Mesenchymal stem cell (in vitro differentiated cells and primary cell): ENCODE data around the gene PAX6.

Source experiments
- DNase-seq: peaks from one replicate; pipeline ENCODE4 v3.0.0-alpha.2; 2013
- H2AFZ ChIP-seq: one replicate; pipeline ENCODE4 v1.6.1; 2013; ENCODE audit warnings: low read depth, mild to moderate bottlenecking, control low read depth, inconsistent platforms, low read length, moderate library complexity
- H2AK5ac ChIP-seq: 2 replicates; pipeline ENCODE4 v1.6.1; 2013; ENCODE audit warnings: low read length, moderate library complexity, mild to moderate bottlenecking, inconsistent platforms; ENCODE audit not compliant: severe bottlenecking
- H2BK120ac ChIP-seq: one replicate; pipeline ENCODE4 v1.6.1; 2013; ENCODE audit warnings: low read depth, mild to moderate bottlenecking, inconsistent platforms, low read length, moderate library complexity
- H2BK12ac ChIP-seq, 2 experiments: one replicate each; pipeline ENCODE4 v1.6.1; 2013; ENCODE audit warnings: inconsistent platforms in 2 of 2, low read length in 2 of 2, mild to moderate bottlenecking in 2 of 2, moderate library complexity in 2 of 2, control low read depth in 1 of 2
- H2BK15ac ChIP-seq: one replicate; pipeline ENCODE4 v1.6.1; 2013; ENCODE audit warnings: mild to moderate bottlenecking, low read depth, inconsistent platforms; ENCODE audit not compliant: poor library complexity, severe bottlenecking
- H2BK5ac ChIP-seq: 2 replicates; pipeline ENCODE4 v1.6.1; 2013; ENCODE audit warnings: low read depth, mild to moderate bottlenecking, low read length, control low read depth, inconsistent platforms; ENCODE audit not compliant: poor library complexity, severe bottlenecking
- H3K14ac ChIP-seq, 2 experiments: one replicate each; pipeline ENCODE4 v1.6.1; 2013; ENCODE audit warnings: inconsistent platforms in 2 of 2, low read length in 2 of 2, control low read depth in 1 of 2, mild to moderate bottlenecking in 1 of 2, moderate library complexity in 1 of 2
- H3K18ac ChIP-seq, 2 experiments: one replicate each; pipeline ENCODE4 v1.6.1; 2013; ENCODE audit warnings: inconsistent platforms in 2 of 2, low read length in 2 of 2, control low read depth in 1 of 2, low read depth in 1 of 2, mild to moderate bottlenecking in 1 of 2
- H3K23ac ChIP-seq, 2 experiments: one replicate each; pipeline ENCODE4 v1.6.1; 2013; ENCODE audit warnings: inconsistent platforms in 2 of 2, low read length in 2 of 2, mild to moderate bottlenecking in 2 of 2, moderate library complexity in 2 of 2, control low read depth in 1 of 2
- H3K27ac ChIP-seq: 2 replicates; pipeline ENCODE4 v1.5.1; 2013; ENCODE audit warnings: mild to moderate bottlenecking, moderate library complexity, low read length, control low read depth, inconsistent platforms; ENCODE audit not compliant: poor library complexity, severe bottlenecking
- H3K27me3 ChIP-seq, 2 experiments: 2 replicates each; pipeline versions ENCODE4 v1.6.1 to v1.7.0; 2013; ENCODE audit warnings: low read length in 2 of 2, mild to moderate bottlenecking in 2 of 2, moderate library complexity in 2 of 2, control low read depth in 1 of 2, inconsistent platforms in 1 of 2; ENCODE audit not compliant: control insufficient read depth in 1 of 2, insufficient read depth in 1 of 2
- H3K36me3 ChIP-seq, 2 experiments: 2 replicates each; pipeline versions ENCODE4 v1.6.1 to v1.7.0; 2013; ENCODE audit warnings: low read length in 2 of 2, control low read depth in 1 of 2, inconsistent platforms in 1 of 2, low read depth in 1 of 2, mild to moderate bottlenecking in 1 of 2; ENCODE audit not compliant: insufficient read depth in 2 of 2, control insufficient read depth in 1 of 2
- H3K4ac ChIP-seq, 2 experiments: one replicate each; pipeline ENCODE4 v1.6.1; 2013; ENCODE audit warnings: inconsistent platforms in 2 of 2, low read length in 2 of 2, mild to moderate bottlenecking in 2 of 2, moderate library complexity in 2 of 2, control low read depth in 1 of 2, low read depth in 1 of 2
- H3K4me1 ChIP-seq: 2 replicates; pipeline ENCODE4 v1.6.1; 2013; ENCODE audit warnings: low read depth, low read length, control low read depth; ENCODE audit not compliant: control insufficient read depth, insufficient read depth
- H3K4me2 ChIP-seq: 2 replicates; pipeline ENCODE4 v1.6.1; 2013; ENCODE audit warnings: low read length, mild to moderate bottlenecking, inconsistent platforms; ENCODE audit not compliant: poor library complexity, severe bottlenecking
- H3K4me3 ChIP-seq, 2 experiments: 2 replicates each; pipeline versions ENCODE4 v1.5.1 to v1.7.0; 2013; ENCODE audit warnings: low read length in 2 of 2, mild to moderate bottlenecking in 2 of 2, control low read depth in 1 of 2, low read depth in 1 of 2; ENCODE audit not compliant: insufficient read depth in 1 of 2
- H3K79me1 ChIP-seq: replicated peaks from 2 replicates; pipeline ENCODE4 v1.6.1; 2013; ENCODE audit warnings: mild to moderate bottlenecking, control low read depth, low read length, inconsistent platforms; ENCODE audit not compliant: poor library complexity, severe bottlenecking
- H3K9ac ChIP-seq: 2 replicates; pipeline ENCODE4 v1.7.0; 2013; ENCODE audit warnings: mild to moderate bottlenecking, low read length, moderate library complexity
- H3K9me3 ChIP-seq: 2 replicates; pipeline ENCODE4 v1.7.0; 2013; ENCODE audit warnings: mild to moderate bottlenecking, low read length; ENCODE audit not compliant: control insufficient read depth
- H4K8ac ChIP-seq: one replicate; pipeline ENCODE4 v1.6.1; 2013; ENCODE audit warnings: inconsistent platforms, mild to moderate bottlenecking, low read length, moderate library complexity
- H4K91ac ChIP-seq: one replicate; pipeline ENCODE4 v1.6.1; 2013; ENCODE audit warnings: mild to moderate bottlenecking, low read length, inconsistent platforms
- WGBS: methylation state at CpG from one replicate; pipeline ENCODE4 v1.1.7; 2013; ENCODE audit warnings: mixed read lengths; 5-methylcytosine and 5-hydroxymethylcytosine counted together

The PAX6 gene

GRCh38 chr11:31815711-31816467, 4.8 kb upstream of the PAX6 start:
- Histone ChIP-seq H2BK12ac (no peak overlapping the region), H4K91ac (no peak overlapping the region), H2BK120ac (no peak overlapping the region), H3K79me1 (no peaks in the 10 kb centered on the region), H3K4me1 (peaks cover 65% of the 10 kb centered on the region), H3K27me3 (peaks cover 97 to 100% of the 10 kb centered on the region in 2 experiments), H3K27ac (no peak overlapping the region), H3K4ac (no peak overlapping the region), H3K4me2 (peak overlapping the region; percentile 59), H3K9me3 (no peaks in the 10 kb centered on the region), H3K23ac (peak overlapping the region in 1 of 2 experiments; percentile 7), H4K8ac (no peak overlapping the region), H2BK5ac (no peak overlapping the region), H3K36me3 (peaks cover 0 to 8% of the 10 kb centered on the region in 2 experiments), H3K9ac (no peak overlapping the region), H2AFZ (no peak overlapping the region), H2BK15ac (no peak overlapping the region), H3K14ac (no peak overlapping the region), H2AK5ac (no peak overlapping the region), H3K18ac (no peak overlapping the region), H3K4me3 (peak overlapping the region in 1 of 2 experiments; percentile 47)
- no peak for DNase-seq
- 2% methylated on average over 40 of the region's 57 CpGs for WGBS

- Histone ChIP-seq H3K18ac (no peak overlapping the region), H3K9ac (no peak overlapping the region), H4K91ac (no peak overlapping the region), H2AK5ac (no peak overlapping the region), H2BK12ac (no peak overlapping the region), H3K27ac (no peak overlapping the region), H3K79me1 (no peaks in the 10 kb centered on the region), H3K9me3 (no peaks in the 10 kb centered on the region), H3K4me2 (no peak overlapping the region), H2BK5ac (no peak overlapping the region), H2AFZ (no peak overlapping the region), H3K4ac (no peak overlapping the region), H3K4me1 (peaks cover 69% of the 10 kb centered on the region), H3K4me3 (no peak overlapping the region), H3K27me3 (peaks cover 96 to 97% of the 10 kb centered on the region in 2 experiments), H3K23ac (peak overlapping the region in 1 of 2 experiments; percentile 34), H3K14ac (no peak overlapping the region), H4K8ac (no peak overlapping the region), H2BK15ac (no peak overlapping the region), H2BK120ac (no peak overlapping the region), H3K36me3 (peaks cover 0 to 3% of the 10 kb centered on the region in 2 experiments)
- no peak for DNase-seq
- 1% methylated on average over 34 of the region's 38 CpGs for WGBS
Measured at GRCh38 chr11:31814176-31814868, 3.2 kb upstream of the PAX6 start.

DNA sequence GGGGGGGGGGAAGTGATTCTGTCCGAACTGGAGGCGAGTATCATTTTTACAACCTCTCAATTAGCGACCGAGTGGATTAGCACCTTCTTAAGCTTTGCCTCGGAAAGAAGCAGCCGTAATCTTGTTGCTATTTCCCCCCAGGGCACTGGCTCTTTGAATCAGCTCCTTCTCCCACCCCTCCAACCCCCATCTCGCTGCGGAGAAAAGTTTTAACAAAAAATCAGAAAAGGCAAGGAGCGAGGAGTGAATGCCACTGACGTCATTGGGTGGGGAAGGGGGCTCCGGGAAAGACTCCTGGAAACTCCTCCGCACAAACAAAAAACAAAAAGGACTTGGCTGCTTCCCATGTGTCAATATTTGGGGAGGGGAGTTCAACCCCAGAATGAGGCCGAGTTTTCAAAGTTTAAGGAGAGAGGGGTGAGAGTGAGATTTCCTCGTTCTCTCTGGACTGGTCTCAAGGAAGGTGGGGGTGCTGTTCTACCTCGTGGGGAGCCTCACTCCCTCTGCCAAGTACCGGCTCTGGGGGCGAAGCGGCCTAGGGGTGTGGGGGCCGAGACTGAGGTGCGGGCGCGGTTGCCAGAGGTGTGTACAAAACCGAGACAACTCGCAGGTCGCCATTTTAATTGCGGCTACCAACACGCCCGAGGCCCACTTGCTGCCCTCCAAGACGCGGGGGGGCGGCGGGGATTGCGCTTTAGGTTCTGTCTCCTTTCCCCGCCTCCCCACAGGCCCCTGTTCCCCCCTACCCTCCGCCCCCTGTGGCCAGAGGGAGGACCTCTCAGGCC, 2.5 kb upstream of the PAX6 start:
- H3K36me3 ChIP-seq, result peaks cover 0 to 3% of the 10 kb centered on the region in 2 experiments
- H2BK5ac ChIP-seq, result no peak overlapping the region
- no peak overlapping the region for H3K23ac ChIP-seq
- H4K8ac ChIP-seq, result no peak overlapping the region
- WGBS, result 2% methylated on average over 27 of the region's 35 CpGs
- no peak overlapping the region for H3K27ac ChIP-seq
- peaks cover 96 to 98% of the 10 kb centered on the region in 2 experiments for H3K27me3 ChIP-seq
- H2BK15ac ChIP-seq, result no peak overlapping the region
- H2AFZ ChIP-seq, result no peak overlapping the region
- peak overlapping the region; percentile 0 for H3K4me2 ChIP-seq
- no peaks in the 10 kb centered on the region for H3K79me1 ChIP-seq
- no peaks in the 10 kb centered on the region for H3K9me3 ChIP-seq
- H3K9ac ChIP-seq, result no peak overlapping the region
- H3K18ac ChIP-seq, result no peak overlapping the region
- no peak overlapping the region for H2BK12ac ChIP-seq
- no peak overlapping the region for H3K14ac ChIP-seq
- no peak overlapping the region for H3K4me3 ChIP-seq
- H4K91ac ChIP-seq, result no peak overlapping the region
- H2BK120ac ChIP-seq, result no peak overlapping the region
- H3K4ac ChIP-seq, result no peak overlapping the region
- H3K4me1 ChIP-seq, result peaks cover 69% of the 10 kb centered on the region
- DNase-seq, result no peak
- no peak overlapping the region for H2AK5ac ChIP-seq
